Loucy (cell line): Measurements from ENCODE around the gene MAML2.

Experiments
- H2AFZ ChIP-seq: fragments of 200-600 bp; sonication (generic); 2 replicates; pipeline ENCODE4 v1.6.0; 2016; ENCODE audit warnings: antibody characterized with exemption, mild to moderate bottlenecking, low read length, moderate library complexity
- H3F3A ChIP-seq: fragments of 200-600 bp; 2 replicates; pipeline ENCODE4 v1.6.0; 2016; ENCODE audit warnings: antibody characterized with exemption, low read depth, mild to moderate bottlenecking
- H3K27me3 ChIP-seq: fragments of 200-600 bp; sonication (generic); 2 replicates; pipeline ENCODE4 v1.6.1; 2014; ENCODE audit warnings: low read length, mild to moderate bottlenecking; ENCODE audit not compliant: insufficient read depth, poor library complexity, severe bottlenecking
- H3K36me3 ChIP-seq: fragments of 200-600 bp; sonication (generic); 2 replicates; pipeline ENCODE4 v1.6.1; 2016; ENCODE audit warnings: low read length; ENCODE audit not compliant: insufficient read depth
- H3K4me1 ChIP-seq: fragments of 200-600 bp; sonication (generic); 2 replicates; pipeline ENCODE4 v1.5.1; 2014; ENCODE audit warnings: low read length, mild to moderate bottlenecking; ENCODE audit not compliant: insufficient read depth, poor library complexity, severe bottlenecking
- H3K4me2 ChIP-seq: fragments of 200-600 bp; sonication (generic); 2 replicates; pipeline ENCODE4 v1.6.0; 2014; ENCODE audit warnings: antibody characterized with exemption, low read length, low read depth, mild to moderate bottlenecking; ENCODE audit not compliant: poor library complexity, severe bottlenecking
- H3K4me3 ChIP-seq: fragments of 200-600 bp; sonication (generic); 2 replicates; pipeline ENCODE4 v1.5.1; 2014; ENCODE audit warnings: low read length, mild to moderate bottlenecking, mixed read lengths; ENCODE audit not compliant: poor library complexity, severe bottlenecking
- H3K79me2 ChIP-seq: fragments of 200-600 bp; sonication (generic); 2 replicates; pipeline ENCODE4 v1.6.1; 2014; ENCODE audit warnings: low read length; ENCODE audit not compliant: insufficient read depth
- H3K9ac ChIP-seq: fragments of 200-600 bp; sonication (generic); 2 replicates; pipeline ENCODE4 v1.6.0; 2014; ENCODE audit warnings: mild to moderate bottlenecking, low read depth, low read length, moderate library complexity; ENCODE audit not compliant: poor library complexity, severe bottlenecking
- H3K9me2 ChIP-seq: fragments of 200-600 bp; sonication (generic); replicated peaks from 2 replicates; pipeline ENCODE4 v1.6.1; 2016; ENCODE audit warnings: low read depth, low read length, mixed read lengths
- H3K9me3 ChIP-seq: fragments of 200-600 bp; sonication (generic); 2 replicates; pipeline ENCODE4 v1.6.1; 2014; ENCODE audit warnings: mild to moderate bottlenecking, antibody characterized with exemption, low read length, low read depth; ENCODE audit not compliant: insufficient read depth
- H4K20me1 ChIP-seq: fragments of 200-600 bp; sonication (generic); 2 replicates; pipeline ENCODE4 v1.6.0; 2014; ENCODE audit warnings: antibody characterized with exemption, low read length, mild to moderate bottlenecking; ENCODE audit not compliant: insufficient read depth, poor library complexity, severe bottlenecking
- EZH2phosphoT487 ChIP-seq: fragments of 200-600 bp; IDR thresholded peaks from 2 replicates; pipeline ENCODE4 v1.6.1; 2018; ENCODE audit warnings: antibody characterized with exemption, mild to moderate bottlenecking, moderate library complexity, borderline replicate concordance
- TF ChIP-seq, protein P1 (sequence below): fragments of 200-600 bp; sonication (generic); conservative IDR thresholded peaks from 2 replicates; pipeline ENCODE4 v1.5.1; 2014; ENCODE audit warnings: mild to moderate bottlenecking, antibody characterized with exemption, low read length

The MAML2 gene

GRCh38 chr11:96307776-96308140, 35.2 kb downstream of the MAML2 start:
- no peaks in the 10 kb centered on the region for H3K9me3 ChIP-seq
- H4K20me1 ChIP-seq = no peaks in the 10 kb centered on the region
- H3K9me2 ChIP-seq = no peaks in the 10 kb centered on the region
- no peaks in the 10 kb centered on the region for H3K27me3 ChIP-seq
- H3K9ac ChIP-seq = no peak overlapping the region
- no peak overlapping the region for H3K4me2 ChIP-seq
- no peak overlapping the region for H2AFZ ChIP-seq
- H3K4me1 ChIP-seq = peaks cover 6% of the 10 kb centered on the region
- no peak overlapping the region for H3K4me3 ChIP-seq
- H3F3A ChIP-seq = no peaks in the 10 kb centered on the region
- no peaks in the 10 kb centered on the region for H3K79me2 ChIP-seq
- TF ChIP-seq, protein P1, sequence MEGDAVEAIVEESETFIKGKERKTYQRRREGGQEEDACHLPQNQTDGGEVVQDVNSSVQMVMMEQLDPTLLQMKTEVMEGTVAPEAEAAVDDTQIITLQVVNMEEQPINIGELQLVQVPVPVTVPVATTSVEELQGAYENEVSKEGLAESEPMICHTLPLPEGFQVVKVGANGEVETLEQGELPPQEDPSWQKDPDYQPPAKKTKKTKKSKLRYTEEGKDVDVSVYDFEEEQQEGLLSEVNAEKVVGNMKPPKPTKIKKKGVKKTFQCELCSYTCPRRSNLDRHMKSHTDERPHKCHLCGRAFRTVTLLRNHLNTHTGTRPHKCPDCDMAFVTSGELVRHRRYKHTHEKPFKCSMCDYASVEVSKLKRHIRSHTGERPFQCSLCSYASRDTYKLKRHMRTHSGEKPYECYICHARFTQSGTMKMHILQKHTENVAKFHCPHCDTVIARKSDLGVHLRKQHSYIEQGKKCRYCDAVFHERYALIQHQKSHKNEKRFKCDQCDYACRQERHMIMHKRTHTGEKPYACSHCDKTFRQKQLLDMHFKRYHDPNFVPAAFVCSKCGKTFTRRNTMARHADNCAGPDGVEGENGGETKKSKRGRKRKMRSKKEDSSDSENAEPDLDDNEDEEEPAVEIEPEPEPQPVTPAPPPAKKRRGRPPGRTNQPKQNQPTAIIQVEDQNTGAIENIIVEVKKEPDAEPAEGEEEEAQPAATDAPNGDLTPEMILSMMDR = no peak
- TF ChIP-seq EZH2phosphoT487 = no peak
- no peaks in the 10 kb centered on the region for H3K36me3 ChIP-seq

DNA sequence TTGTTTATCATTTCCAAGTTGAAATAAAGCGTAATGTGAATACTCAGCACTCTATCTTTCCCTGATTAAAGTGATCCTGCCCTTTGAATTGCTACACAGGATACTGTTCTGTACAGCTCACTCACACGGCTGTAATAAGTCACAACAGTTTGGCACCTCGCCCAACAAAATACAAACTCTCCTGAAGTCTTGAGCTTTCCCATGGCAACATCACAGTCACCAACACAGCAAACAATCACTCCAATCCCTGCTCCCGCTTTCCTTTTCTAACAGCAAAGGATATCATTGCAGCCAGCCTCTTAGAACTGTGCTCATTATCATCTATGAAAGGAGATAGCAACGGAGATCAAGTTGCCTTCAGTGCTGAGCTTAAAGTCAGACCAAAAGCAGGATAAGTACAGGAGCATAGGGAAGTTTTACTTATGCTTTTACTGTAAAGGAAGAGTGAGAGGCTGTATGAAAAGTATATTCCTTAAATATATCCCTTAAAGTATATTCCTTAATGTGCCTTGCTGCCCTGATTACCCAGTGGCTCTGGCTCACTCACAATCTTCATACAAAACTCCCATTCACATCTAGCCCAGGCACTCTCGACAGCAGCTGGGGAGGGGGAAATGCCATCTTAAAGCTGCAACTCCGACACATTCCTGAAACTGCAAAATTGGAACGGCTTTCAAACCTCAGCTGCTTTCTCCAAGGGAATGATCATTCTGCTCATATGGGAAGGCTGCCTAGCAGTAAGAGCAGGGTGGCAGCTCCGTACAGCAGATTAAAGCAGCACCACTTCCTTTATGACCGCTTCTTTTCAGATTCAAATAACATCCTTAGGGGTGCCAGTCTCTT, 35.8 kb downstream of the MAML2 start:
- H3K27me3 ChIP-seq = no peaks in the 10 kb centered on the region
- no peak overlapping the region for H3K4me3 ChIP-seq
- H3K9me3 ChIP-seq = no peaks in the 10 kb centered on the region
- H3K36me3 ChIP-seq = no peaks in the 10 kb centered on the region
- no peaks in the 10 kb centered on the region for H3F3A ChIP-seq
- no peak overlapping the region for H3K9ac ChIP-seq
- no peak overlapping the region for H2AFZ ChIP-seq
- H4K20me1 ChIP-seq = no peaks in the 10 kb centered on the region
- no peaks in the 10 kb centered on the region for H3K79me2 ChIP-seq
- H3K4me1 ChIP-seq = peaks cover 8% of the 10 kb centered on the region
- no peak for TF ChIP-seq EZH2phosphoT487
- TF ChIP-seq, protein P1 = no peak
- H3K4me2 ChIP-seq = no peak overlapping the region
- no peaks in the 10 kb centered on the region for H3K9me2 ChIP-seq

- no peaks in the 10 kb centered on the region for H3K79me2 ChIP-seq
- TF ChIP-seq EZH2phosphoT487 = no peak
- TF ChIP-seq, protein P1 = no peak
- no peaks in the 10 kb centered on the region for H3K9me3 ChIP-seq
- H3K4me3 ChIP-seq = no peak overlapping the region
- no peaks in the 10 kb centered on the region for H3K36me3 ChIP-seq
- no peaks in the 10 kb centered on the region for H4K20me1 ChIP-seq
- H2AFZ ChIP-seq = no peak overlapping the region
- H3K9ac ChIP-seq = no peak overlapping the region
- H3F3A ChIP-seq = no peaks in the 10 kb centered on the region
- no peaks in the 10 kb centered on the region for H3K9me2 ChIP-seq
- peaks cover 8% of the 10 kb centered on the region for H3K4me1 ChIP-seq
- no peak overlapping the region for H3K4me2 ChIP-seq
- no peaks in the 10 kb centered on the region for H3K27me3 ChIP-seq
Measured at GRCh38 chr11:96306600-96306932, 36.4 kb downstream of the MAML2 start.
